GM12878 (cell line): ENCODE results near the gene SECTM1. TPM values are rescaled to one million over a fixed set of nuclear protein-coding genes. Genes with fewer than 3 reads are reported as not detected.

Experiments
- BCLAF1 ChIP-seq: fragments of 450-650 bp; IDR thresholded peaks from 2 replicates; pipeline ENCODE4 v1.6.1; 2017; ENCODE audit warnings: antibody characterized with exemption, mild to moderate bottlenecking, moderate library complexity
- CEBPZ ChIP-seq: fragments of 150-350 bp; IDR thresholded peaks from 2 replicates; pipeline ENCODE4 v1.6.1; 2016; ENCODE audit warnings: low read depth, low read length
- CHD1 ChIP-seq: IDR thresholded peaks from 2 replicates; pipeline ENCODE4 v1.6.1; 2012; ENCODE audit warnings: low read depth, low read length, improper control_type of control experiment
- ELK1 ChIP-seq: IDR thresholded peaks from 2 replicates; pipeline ENCODE4 v1.6.1; 2012; ENCODE audit warnings: low read depth, low read length, improper control_type of control experiment
- MLLT1 ChIP-seq: fragments of 450-650 bp; IDR thresholded peaks from 2 replicates; pipeline ENCODE4 v1.6.1; 2016; ENCODE audit warnings: mild to moderate bottlenecking
- NFXL1 ChIP-seq: fragments of 450-650 bp; IDR thresholded peaks from 2 replicates; pipeline ENCODE4 v1.6.1; 2017; ENCODE audit warnings: antibody characterized with exemption, mild to moderate bottlenecking, borderline replicate concordance
- NFYB ChIP-seq: IDR thresholded peaks from 2 replicates; pipeline ENCODE4 v1.6.1; 2011; ENCODE audit warnings: low read depth, mild to moderate bottlenecking, low read length, improper control_type of control experiment, moderate library complexity; ENCODE audit not compliant: insufficient read depth
- POLR2AphosphoS2 ChIP-seq: IDR thresholded peaks from 2 replicates; pipeline ENCODE4 v1.6.1; 2011; ENCODE audit warnings: low read depth, mild to moderate bottlenecking, low read length, improper control_type of control experiment, moderate library complexity
- POLR2AphosphoS5 ChIP-seq: IDR thresholded peaks from 2 replicates; pipeline ENCODE4 v1.6.1; 2011; ENCODE audit warnings: mild to moderate bottlenecking, low read length, inconsistent platforms
- RAD21 ChIP-seq: IDR thresholded peaks from 2 replicates; pipeline ENCODE4 v1.6.1; 2011; ENCODE audit warnings: mild to moderate bottlenecking, low read depth, low read length, moderate library complexity; ENCODE audit not compliant: insufficient read depth
- SUZ12 ChIP-seq: fragments of 200-600 bp; sonication (generic); IDR thresholded peaks from one replicate; pipeline ENCODE4 v1.6.1; 2018; ENCODE audit warnings: antibody characterized with exemption, mild to moderate bottlenecking; ENCODE audit not compliant: unreplicated experiment
- ZBTB33 ChIP-seq: fragments of 450-650 bp; IDR thresholded peaks from 2 replicates; pipeline ENCODE4 v1.6.1; 2017; ENCODE audit warnings: mild to moderate bottlenecking
- polyA plus RNA-seq, 11 experiments: library from polyadenylated mRNA; depleted of rRNA in 4 of 11; unstranded in 6 of 11; stranded (reverse) in 5 of 11; fragments of >200 nt; fragmentation: Nextera tagmentation in 4 of 11; fragmentation: Illumina TruSeq in 1 of 11; extraction: Ambion mirVana in 4 of 11; extraction: Trizol in 1 of 11; gene quantifications; 1 replicate in 1 of 11; 2 replicates in 10 of 11; pipeline versions ENCODE4 v1.2.1 to v1.2.3, GENCODE V29; 2011 to 2016; ENCODE audit warnings: inconsistent platforms in 2 of 11, missing spikeins in 2 of 11, low read depth in 1 of 11
- total RNA-seq, 4 experiments: library from RNA; depleted of rRNA in 3 of 4; stranded (reverse); fragments of >200 nt in 3 of 4; fragmentation: Illumina TruSeq in 1 of 4; extraction: Trizol in 1 of 4; gene quantifications; 2 replicates each; pipeline versions ENCODE4 v1.2.1 to v1.2.3, GENCODE V29; 2013 to 2021

The SECTM1 gene
- total and polyA plus RNA-seq, 10 of the 15 experiments (the other 5 are each of a cell fraction or from before 2014, with no cell fraction given) = 0.10 to 0.13 (median 0.12) TPM; not detected in 7

DNA sequence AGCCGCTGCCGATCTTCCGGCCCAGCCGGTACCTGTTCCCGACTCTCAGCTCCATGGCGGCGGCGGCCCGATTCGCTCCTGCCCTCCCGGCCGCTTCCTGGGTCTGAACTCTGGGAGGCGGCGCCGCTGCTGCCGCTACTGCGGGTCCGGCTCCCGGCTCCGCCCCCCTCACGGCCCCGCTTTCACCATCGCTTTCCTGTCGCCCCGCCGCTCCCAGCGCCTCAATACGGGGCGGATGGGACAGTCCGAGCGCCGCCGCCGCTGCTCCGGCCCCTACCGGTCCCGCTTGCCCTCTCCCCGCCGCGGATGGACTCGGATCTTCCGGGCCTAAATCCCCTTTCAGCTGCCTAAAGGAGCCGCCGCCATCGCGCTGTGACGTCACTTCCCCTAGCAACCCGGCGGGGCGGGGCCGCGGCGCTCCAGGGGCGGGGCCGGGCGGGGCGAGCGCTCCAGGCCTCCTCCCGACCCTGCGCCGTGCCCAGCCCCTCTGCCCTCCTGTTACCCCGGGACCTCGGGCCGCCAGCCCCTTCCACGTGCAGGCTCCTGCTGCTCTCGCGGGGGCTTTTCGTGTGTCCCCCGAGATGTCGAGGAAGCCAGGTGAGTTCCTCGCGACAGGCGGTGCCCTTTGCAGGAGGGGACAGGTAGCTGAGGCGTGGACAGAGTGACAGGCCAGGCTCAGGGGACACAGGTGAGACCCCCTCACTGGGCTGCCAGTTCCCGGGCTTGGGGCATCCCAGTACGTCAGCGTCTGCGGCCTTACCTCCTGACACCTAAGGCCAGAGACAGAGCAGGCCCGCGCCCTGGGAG lies 60.0 kb downstream of the SECTM1 start, which contains the start of gene CSNK1D (continued):
- TF ChIP-seq POLR2AphosphoS5 (peak; percentile 71), MLLT1 (peak; percentile 36; the same call in 1 of the 2 replicates), ZBTB33 (no peak), BCLAF1 (no peak), ELK1 (peak; percentile 29; the same call in 1 of the 2 replicates), CHD1 (no peak), POLR2AphosphoS2 (peak; percentile 92), NFYB (no peak), RAD21 (no peak), NFXL1 (no peak), SUZ12 (no peak), CEBPZ (no peak)
